Astrocyte (in vitro differentiated cells and primary cell): ENCODE measurements around the gene ACSM5. TPM values are rescaled to one million over a fixed set of nuclear protein-coding genes. Genes with fewer than 3 reads are reported as not detected.

ENCODE experiments used
- DNase-seq: peaks from one replicate; pipeline ENCODE4 v3.0.0-alpha.2; 2010; ENCODE audit warnings: low read depth
- FAIRE-seq: peaks from 2 replicates; lab custom pipeline; 2011; peaks lifted over from hg19 to GRCh38; lab: Jason Lieb, UNC
- H2AFZ ChIP-seq: 2 replicates; pipeline ENCODE4 v1.6.0; 2012; ENCODE audit warnings: low read depth, low read length, inconsistent platforms
- H3K27ac ChIP-seq: 2 replicates; pipeline ENCODE4 v1.5.1; 2011; ENCODE audit warnings: low read depth, low read length, inconsistent platforms
- H3K27me3 ChIP-seq: 2 replicates; pipeline ENCODE4 v1.6.0; 2011; ENCODE audit warnings: low read length, inconsistent platforms; ENCODE audit not compliant: insufficient read depth
- H3K36me3 ChIP-seq: 2 replicates; pipeline ENCODE4 v1.5.1; 2011; ENCODE audit warnings: low read length, inconsistent platforms; ENCODE audit not compliant: insufficient read depth
- H3K4me1 ChIP-seq: 2 replicates; pipeline ENCODE4 v1.5.1; 2011; ENCODE audit warnings: low read length, inconsistent platforms; ENCODE audit not compliant: insufficient read depth
- H3K4me2 ChIP-seq: 2 replicates; pipeline ENCODE4 v1.6.0; 2012; ENCODE audit warnings: low read length, inconsistent platforms
- H3K4me3 ChIP-seq: 2 replicates; pipeline ENCODE4 v1.5.1; 2011; ENCODE audit warnings: low read depth, mild to moderate bottlenecking, low read length, inconsistent platforms; ENCODE audit not compliant: insufficient read depth
- H3K79me2 ChIP-seq: 2 replicates; pipeline ENCODE4 v1.6.0; 2012; ENCODE audit warnings: mild to moderate bottlenecking, low read length, inconsistent platforms; ENCODE audit not compliant: insufficient read depth
- H3K9ac ChIP-seq: 2 replicates; pipeline ENCODE4 v1.6.0; 2012; ENCODE audit warnings: mild to moderate bottlenecking, low read length, inconsistent platforms
- H3K9me3 ChIP-seq: 2 replicates; pipeline ENCODE4 v1.5.1; 2012; ENCODE audit warnings: low read depth, mild to moderate bottlenecking, low read length, inconsistent platforms; ENCODE audit not compliant: insufficient read depth
- H4K20me1 ChIP-seq: 2 replicates; pipeline ENCODE4 v1.6.0; 2012; ENCODE audit warnings: low read length, inconsistent platforms; ENCODE audit not compliant: insufficient read depth
- H3K27ac Mint-ChIP-seq: one replicate; pipeline ENCODE4 v1.8.0; 2021; ENCODE audit warnings: mild to moderate bottlenecking, mixed read lengths; ENCODE audit not compliant: unreplicated experiment
- H3K27me3 Mint-ChIP-seq: one replicate; pipeline ENCODE4 v1.8.0; 2021; ENCODE audit warnings: low read depth, mixed read lengths; ENCODE audit not compliant: unreplicated experiment
- H3K36me3 Mint-ChIP-seq: one replicate; pipeline ENCODE4 v1.8.0; 2021; ENCODE audit warnings: low read depth, mixed read lengths; ENCODE audit not compliant: unreplicated experiment
- H3K4me1 Mint-ChIP-seq: one replicate; pipeline ENCODE4 v1.8.0; 2021; ENCODE audit warnings: low read depth, mixed read lengths; ENCODE audit not compliant: unreplicated experiment
- H3K4me3 Mint-ChIP-seq: one replicate; pipeline ENCODE4 v1.8.0; 2021; ENCODE audit warnings: mild to moderate bottlenecking, moderate library complexity, mixed read lengths; ENCODE audit not compliant: unreplicated experiment
- H3K9me3 Mint-ChIP-seq: one replicate; pipeline ENCODE4 v1.8.0; 2021; ENCODE audit warnings: mild to moderate bottlenecking, mixed read lengths; ENCODE audit not compliant: unreplicated experiment
- CTCF ChIP-seq: IDR thresholded peaks from 2 replicates; pipeline ENCODE4 v1.5.1; 2011; ENCODE audit warnings: low read depth, mild to moderate bottlenecking, inconsistent platforms, low read length, moderate library complexity; ENCODE audit not compliant: insufficient read depth
- EZH2 ChIP-seq: IDR thresholded peaks from 2 replicates; pipeline ENCODE4 v1.6.1; 2012; ENCODE audit warnings: mild to moderate bottlenecking, low read length, inconsistent platforms; ENCODE audit not compliant: insufficient read depth
- total RNA-seq: library from RNA; stranded (reverse); gene quantifications from 2 replicates; pipeline ENCODE4 v1.2.1, GENCODE V29; 2021

The ACSM5 gene
- total RNA-seq, 1 donor from 2014 or later: not detected

GRCh38 chr16:20387978-20388377 is 21.4 kb upstream of the ACSM5 start:
- Histone ChIP-seq H3K27me3 (no peaks in the 10 kb centered on the region), H3K27ac (no peak overlapping the region), H4K20me1 (no peaks in the 10 kb centered on the region), H3K79me2 (no peaks in the 10 kb centered on the region), H3K4me1 (no peaks in the 10 kb centered on the region), H3K9me3 (no peaks in the 10 kb centered on the region), H3K36me3 (no peaks in the 10 kb centered on the region), H3K4me2 (no peak overlapping the region), H3K9ac (no peak overlapping the region), H2AFZ (no peak overlapping the region), H3K4me3 (no peak overlapping the region)
- Mint-ChIP-seq H3K36me3 (no peaks in the 10 kb centered on the region), H3K27ac (no peak overlapping the region), H3K9me3 (no peaks in the 10 kb centered on the region), H3K4me3 (no peak overlapping the region), H3K4me1 (no peaks in the 10 kb centered on the region), H3K27me3 (peaks cover 27% of the 10 kb centered on the region)
- TF ChIP-seq CTCF: no peak
- TF ChIP-seq EZH2: no peak
- no peak for FAIRE-seq
- DNase-seq: no peak

- no peaks in the 10 kb centered on the region for H3K36me3 ChIP-seq
- no peak overlapping the region for H3K27ac Mint-ChIP-seq
- H3K27ac ChIP-seq: no peak overlapping the region
- no peak overlapping the region for H2AFZ ChIP-seq
- H4K20me1 ChIP-seq: no peaks in the 10 kb centered on the region
- TF ChIP-seq CTCF: no peak
- H3K4me3 Mint-ChIP-seq: no peak overlapping the region
- H3K27me3 ChIP-seq: no peaks in the 10 kb centered on the region
- H3K9ac ChIP-seq: no peak overlapping the region
- no peaks in the 10 kb centered on the region for H3K79me2 ChIP-seq
- H3K36me3 Mint-ChIP-seq: no peaks in the 10 kb centered on the region
- H3K4me2 ChIP-seq: no peak overlapping the region
- no peaks in the 10 kb centered on the region for H3K4me1 ChIP-seq
- DNase-seq (no peak), FAIRE-seq (no peak)
- H3K4me1 Mint-ChIP-seq: peaks cover 4% of the 10 kb centered on the region
- no peaks in the 10 kb centered on the region for H3K9me3 Mint-ChIP-seq
- H3K27me3 Mint-ChIP-seq: peaks cover 27% of the 10 kb centered on the region
- H3K4me3 ChIP-seq: no peak overlapping the region
- no peaks in the 10 kb centered on the region for H3K9me3 ChIP-seq
Measured at GRCh38 chr16:20388854-20389253, 20.5 kb upstream of the ACSM5 start.

- H3K4me3 Mint-ChIP-seq: no peak overlapping the region
- H3K27ac Mint-ChIP-seq: no peak overlapping the region
- H2AFZ ChIP-seq: no peak overlapping the region
- H3K9me3 Mint-ChIP-seq: no peaks in the 10 kb centered on the region
- no peak for DNase-seq
- H3K79me2 ChIP-seq: no peaks in the 10 kb centered on the region
- no peaks in the 10 kb centered on the region for H3K9me3 ChIP-seq
- no peaks in the 10 kb centered on the region for H3K27me3 ChIP-seq
- H3K36me3 ChIP-seq: no peaks in the 10 kb centered on the region
- no peaks in the 10 kb centered on the region for H4K20me1 ChIP-seq
- peaks cover 18% of the 10 kb centered on the region for H3K27me3 Mint-ChIP-seq
- no peak for TF ChIP-seq EZH2
- no peak for TF ChIP-seq CTCF
- H3K4me3 ChIP-seq: no peak overlapping the region
- no peak overlapping the region for H3K9ac ChIP-seq
- no peak overlapping the region for H3K4me2 ChIP-seq
- no peaks in the 10 kb centered on the region for H3K4me1 ChIP-seq
- no peak for FAIRE-seq
- no peaks in the 10 kb centered on the region for H3K36me3 Mint-ChIP-seq
- H3K27ac ChIP-seq: no peak overlapping the region
- peaks cover 6% of the 10 kb centered on the region for H3K4me1 Mint-ChIP-seq
Measured at GRCh38 chr16:20391045-20391444, 18.3 kb upstream of the ACSM5 start.
